Neural progenitor cell (in vitro differentiated cells): ENCODE results near the gene SERPINE1.

Experiments
- CTCF ChIP-seq: fragments of 200-600 bp; sonication (generic); IDR thresholded peaks from 2 replicates; pipeline ENCODE4 v1.5.1; 2017; ENCODE audit warnings: antibody characterized with exemption, mild to moderate bottlenecking
- EZH2 ChIP-seq: fragments of 200-600 bp; sonication (generic); IDR thresholded peaks from 2 replicates; pipeline ENCODE4 v1.6.1; 2017; ENCODE audit warnings: antibody characterized with exemption, mild to moderate bottlenecking, moderate library complexity
- EZH2phosphoT487 ChIP-seq: fragments of 200-600 bp; sonication (generic); IDR thresholded peaks from 2 replicates; pipeline ENCODE4 v1.6.1; 2017; ENCODE audit warnings: antibody characterized with exemption

DNA sequence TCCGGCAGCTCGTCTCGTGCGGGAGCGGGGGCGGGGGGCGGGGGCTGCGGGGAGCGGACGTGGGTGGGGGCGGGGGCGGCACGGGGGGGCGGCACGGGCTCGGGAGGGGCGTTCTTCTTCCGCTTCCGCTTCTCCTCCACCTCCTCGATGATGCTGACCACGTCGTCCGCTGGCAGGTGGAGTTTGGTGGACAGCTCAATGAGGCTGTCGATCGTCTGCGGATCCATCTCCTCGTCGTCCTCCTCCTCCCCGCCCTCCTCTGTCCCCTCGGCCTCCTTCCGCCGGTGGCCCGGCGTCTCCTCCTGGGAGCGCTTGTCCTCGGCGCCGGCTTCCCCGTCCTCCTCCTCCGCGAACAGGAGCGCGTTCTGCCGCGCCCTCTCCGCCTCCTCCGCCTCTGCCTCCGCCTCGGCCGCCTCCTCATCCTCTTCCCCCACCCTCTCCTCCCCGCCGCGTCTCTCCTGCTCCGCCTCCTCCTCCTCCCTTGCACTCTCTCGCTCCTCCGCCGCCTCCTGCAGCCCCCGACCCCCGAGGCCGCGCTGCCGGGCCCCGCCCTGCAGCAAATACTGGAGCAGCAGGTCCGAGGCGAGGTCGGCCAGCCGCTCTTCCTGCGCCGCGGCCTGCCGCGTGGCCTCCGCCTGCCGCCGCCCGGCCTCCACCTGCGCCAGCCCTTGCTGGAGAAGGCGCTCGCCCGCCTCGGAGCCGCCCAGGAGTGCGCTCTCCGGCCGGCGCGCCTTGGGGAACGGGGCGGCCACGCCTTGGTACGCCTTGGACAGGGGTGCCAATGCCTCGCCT is 36.6 kb downstream of the SERPINE1 start:
- no peak for TF ChIP-seq EZH2
- no peak for TF ChIP-seq CTCF
- TF ChIP-seq EZH2phosphoT487, result no peak
